Activated naive CD4-positive, alpha-beta T cell treated with anti-CD3 and anti-CD28 coated beads for 36 hours (primary cell): ENCODE measurements around the gene ATRIP. TPM values are rescaled to one million over a fixed set of nuclear protein-coding genes. Genes with fewer than 3 reads are reported as not detected.

ENCODE experiments used
- CTCF ChIA-PET: fragments of 350-600 bp; sonication (Branson Sonifier 250); formaldehyde crosslinking; loops from one replicate; lab custom pipeline; 2021; ENCODE audit warnings: antibody characterized with exemption; lab: Charles Lee
- DNase-seq: peaks from one replicate; pipeline ENCODE4 v3.0.0-alpha.2; 2020
- H3K27ac Mint-ChIP-seq: one replicate; pipeline ENCODE4 v1.8.0; 2021; ENCODE audit warnings: mild to moderate bottlenecking, mixed read lengths
- H3K27me3 Mint-ChIP-seq: one replicate; pipeline ENCODE4 v1.8.0; 2021; ENCODE audit warnings: low read depth, mixed read lengths
- H3K36me3 Mint-ChIP-seq: one replicate; pipeline ENCODE4 v1.8.0; 2021; ENCODE audit warnings: low read depth, mixed read lengths
- H3K4me1 Mint-ChIP-seq: one replicate; pipeline ENCODE4 v1.8.0; 2021; ENCODE audit warnings: low read depth, mixed read lengths
- H3K4me3 Mint-ChIP-seq: one replicate; pipeline ENCODE4 v1.8.0; 2021; ENCODE audit warnings: mild to moderate bottlenecking, moderate library complexity, mixed read lengths
- H3K9me3 Mint-ChIP-seq: one replicate; pipeline ENCODE4 v1.8.0; 2021; ENCODE audit warnings: mixed read lengths
- intact Hi-C: fragments of 100-400 bp; cut with micrococcal nuclease; formaldehyde crosslinking; loops from one replicate; pipeline ENCODE4 v1.15.1; 2023
- total RNA-seq, 2 experiments: library from RNA; stranded (reverse); gene quantifications; one replicate each; pipeline ENCODE4 v1.2.3, GENCODE V29; 2021

The ATRIP gene
- total RNA-seq, 2 experiments from 2014 or later = 8.9 to 10.0 TPM

GRCh38 chr3:48502728-48503168 is 56.2 kb downstream of the ATRIP start:
- peaks cover 47% of the 10 kb centered on the region for H3K4me1 Mint-ChIP-seq
- peaks cover 6% of the 10 kb centered on the region for H3K36me3 Mint-ChIP-seq
- peak overlapping the region; percentile 75 for H3K4me3 Mint-ChIP-seq
- intact Hi-C loops = no loop called here
- no peak overlapping the region for H3K27ac Mint-ChIP-seq
- no peaks in the 10 kb centered on the region for H3K27me3 Mint-ChIP-seq
- CTCF ChIA-PET = interaction anchor here (0.6 kb wide), 1 partner anchor 569 kb away, joined by 4 read pairs; no protein-coding TSS in a partner anchor
- peaks cover 2% of the 10 kb centered on the region for H3K9me3 Mint-ChIP-seq
- DNase-seq = no peak

DNA sequence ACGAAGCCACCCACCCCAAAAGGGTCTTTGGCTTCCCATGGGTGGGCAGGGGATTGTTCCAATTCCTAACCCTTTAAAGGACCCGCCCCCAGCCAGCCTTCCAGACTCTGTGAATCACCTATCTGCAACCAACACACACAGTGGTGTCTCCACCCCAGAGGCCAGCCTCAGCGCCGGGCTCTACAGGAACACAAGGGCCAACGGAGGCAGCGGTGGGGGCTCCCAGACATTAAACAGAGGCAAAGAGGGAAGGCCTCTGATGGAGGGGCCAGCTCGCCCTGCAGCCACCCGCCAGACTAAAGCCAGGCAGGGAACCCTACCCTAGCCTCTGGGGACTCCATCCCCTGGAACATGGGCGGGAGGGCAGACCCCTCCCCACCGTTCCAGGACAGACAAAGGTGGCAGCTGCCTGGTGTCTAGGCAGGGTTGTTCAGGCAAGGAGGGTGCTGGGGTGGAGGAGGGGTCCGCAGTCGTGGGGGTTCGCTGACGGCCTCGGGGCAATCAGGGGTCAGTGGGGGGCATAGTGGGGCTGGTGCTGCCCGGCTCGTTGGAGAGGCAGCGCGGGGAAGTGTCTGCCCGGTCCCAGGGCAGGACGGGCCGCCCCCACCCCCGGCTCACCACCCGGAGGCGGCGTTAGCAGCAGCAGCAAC is 57.0 kb downstream of the ATRIP start:
- Mint-ChIP-seq H3K36me3 (peaks cover 2% of the 10 kb centered on the region), H3K27ac (peak overlapping the region; percentile 66), H3K4me1 (peaks cover 50% of the 10 kb centered on the region), H3K27me3 (no peaks in the 10 kb centered on the region), H3K4me3 (peak overlapping the region; percentile 75), H3K9me3 (no peaks in the 10 kb centered on the region)
- peak; percentile 33 for DNase-seq
- CTCF ChIA-PET = interaction anchor here (0.5 to 2.5 kb wide), 3 partner anchors 67 to 570 kb away, joined by 3 to 11 read pairs (median 4); no protein-coding TSS in a partner anchor
- intact Hi-C loops = no loop called here

- intact Hi-C loops = no loop called here
Observed at GRCh38 chr3:48504051-48504946, 57.8 kb downstream of the ATRIP start, which contains the start of gene SHISA5. TSS of gene SHISA5 (minus strand) at chr3:48504174. CDS start at chr3:48504094, 80 bp downstream.

DNA sequence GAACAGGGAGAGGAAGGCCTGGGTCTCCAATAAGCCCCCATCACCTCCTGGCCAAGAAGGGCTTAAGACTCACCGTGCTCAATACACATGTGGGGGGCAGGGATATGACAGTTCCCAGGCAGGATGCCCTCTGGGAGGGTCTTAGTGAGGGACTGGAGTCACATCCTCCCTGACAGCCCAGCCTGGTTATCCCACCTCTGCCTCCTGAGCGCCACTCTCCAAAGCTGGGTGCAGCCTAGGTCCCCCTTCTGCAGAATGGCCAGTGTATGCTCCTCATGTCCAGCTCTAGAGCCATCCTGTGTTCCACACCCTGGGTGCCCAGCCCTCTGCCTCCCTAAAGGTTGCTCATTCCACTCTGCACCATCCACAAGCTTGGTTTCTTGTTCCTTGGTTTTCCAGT is 58.6 kb downstream of the ATRIP start:
- DNase-seq = no peak
- Mint-ChIP-seq H3K36me3 (no peaks in the 10 kb centered on the region), H3K9me3 (no peaks in the 10 kb centered on the region), H3K27me3 (no peaks in the 10 kb centered on the region), H3K4me1 (peaks cover 50% of the 10 kb centered on the region), H3K27ac (no peak overlapping the region), H3K4me3 (peak overlapping the region; percentile 75)
- CTCF ChIA-PET = interaction anchor here (1.5 to 2.5 kb wide), 2 partner anchors 11 to 69 kb away, joined by 3 to 11 read pairs; no protein-coding TSS in a partner anchor
- intact Hi-C loops = no loop called here

More at GRCh38 chr3:48504051-48504946, 57.8 kb downstream of the ATRIP start, which contains the start of gene SHISA5:
- peaks cover under 1% of the 10 kb centered on the region for H3K36me3 Mint-ChIP-seq
- DNase-seq = peak; percentile 67
- H3K4me1 Mint-ChIP-seq = peaks cover 50% of the 10 kb centered on the region
- CTCF ChIA-PET = interaction anchor here (1.5 to 2.5 kb wide), 2 partner anchors 12 to 68 kb away, joined by 3 to 11 read pairs; no protein-coding TSS in a partner anchor
- H3K27me3 Mint-ChIP-seq = no peaks in the 10 kb centered on the region
- H3K9me3 Mint-ChIP-seq = no peaks in the 10 kb centered on the region
- peak within 1 kb of the TSS; percentile 75 for H3K4me3 Mint-ChIP-seq
- peak within 1 kb of the TSS; percentile 66 for H3K27ac Mint-ChIP-seq

GRCh38 chr3:48505968-48506504 is 59.5 kb downstream of the ATRIP start:
- no peak for DNase-seq
- Mint-ChIP-seq H3K27ac (no peak overlapping the region), H3K9me3 (no peaks in the 10 kb centered on the region), H3K27me3 (no peaks in the 10 kb centered on the region), H3K36me3 (no peaks in the 10 kb centered on the region), H3K4me1 (peaks cover 52% of the 10 kb centered on the region), H3K4me3 (no peak overlapping the region)
- CTCF ChIA-PET = interaction anchor here (0.8 to 4.3 kb wide), 5 partner anchors 28 to 105 kb away, joined by 3 to 25 read pairs (median 5); no protein-coding TSS in a partner anchor
- intact Hi-C loops = loop anchor here (2.0 kb wide), 3 partner anchors 51 to 237 kb away; partner anchors contain the start of genes CCDC51, PFKFB4 and TMA7

DNA sequence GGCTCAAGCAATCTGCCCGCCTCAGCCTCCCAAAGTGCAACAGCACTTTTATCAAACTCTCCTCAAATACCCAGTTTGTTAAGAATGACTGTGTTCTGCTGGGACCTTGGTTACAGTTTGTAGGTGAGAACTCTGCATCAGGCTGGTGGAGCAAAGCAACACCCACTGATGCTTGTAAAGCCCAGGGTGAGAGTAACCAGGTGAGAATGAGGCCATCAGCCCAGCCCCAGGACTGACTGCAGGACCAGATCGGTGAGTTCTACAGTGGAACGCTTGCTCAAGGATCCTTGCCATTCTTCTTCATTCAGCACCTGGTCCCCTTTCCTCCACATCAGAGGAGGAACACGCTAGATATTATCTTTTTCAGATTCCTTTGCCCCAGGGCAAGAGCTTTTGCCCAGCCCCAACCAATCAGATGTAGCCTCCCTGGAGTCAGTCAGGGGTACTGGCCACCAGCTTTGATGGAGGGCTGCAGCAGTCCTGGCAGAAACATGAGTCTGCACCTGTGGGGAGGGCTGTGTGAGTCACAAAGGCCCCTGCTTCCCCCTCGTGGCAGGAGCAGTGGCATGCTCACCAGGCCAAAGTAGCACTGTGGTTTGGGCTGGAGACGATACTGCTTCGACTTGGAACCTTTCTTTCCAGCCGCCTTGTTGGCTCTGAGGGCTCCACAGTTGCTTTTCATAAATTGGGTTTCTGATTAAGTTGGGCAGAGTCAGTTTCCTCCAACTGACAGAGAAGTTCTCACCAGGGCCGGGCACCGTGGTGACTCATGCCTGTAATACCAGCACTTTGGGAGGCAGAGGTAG is 60.9 kb downstream of the ATRIP start:
- H3K27me3 Mint-ChIP-seq = no peaks in the 10 kb centered on the region
- H3K27ac Mint-ChIP-seq = peak overlapping the region; percentile 66
- intact Hi-C loops = loop anchor here (1.0 to 2.0 kb wide), 8 partner anchors 8 to 239 kb away; partner anchors contain the start of genes CCDC51, PFKFB4 and TMA7

DNA sequence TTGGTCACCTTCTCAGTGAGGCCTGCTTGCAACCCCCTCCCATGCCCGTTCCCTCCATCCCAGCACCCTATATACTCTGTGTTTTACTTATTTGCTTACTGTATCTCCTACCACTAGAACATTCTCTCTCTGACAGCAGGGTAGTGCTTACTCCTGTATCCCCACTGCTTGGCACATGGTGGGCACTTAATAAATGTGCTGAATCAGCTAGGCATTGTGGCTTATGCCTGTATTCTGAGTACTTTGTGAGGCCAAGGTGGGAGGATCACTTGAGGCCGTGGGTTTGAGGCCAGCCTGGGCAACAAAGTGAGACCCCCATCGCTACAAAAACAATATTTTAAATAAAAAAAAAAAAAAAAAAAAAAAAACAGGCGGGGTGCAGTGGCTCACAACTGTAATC is 65.0 kb downstream of the ATRIP start:
- Mint-ChIP-seq H3K27ac (no peak overlapping the region), H3K9me3 (no peaks in the 10 kb centered on the region), H3K4me1 (peaks cover 50% of the 10 kb centered on the region), H3K27me3 (no peaks in the 10 kb centered on the region), H3K36me3 (no peaks in the 10 kb centered on the region), H3K4me3 (no peak overlapping the region)
- intact Hi-C loops = no loop called here
- CTCF ChIA-PET = interaction anchor here (0.6 to 4.6 kb wide), 3 partner anchors 75 to 257 kb away, joined by 4 to 17 read pairs (median 4); no protein-coding TSS in a partner anchor
- no peak for DNase-seq

More for the DNA sequence above, 60.9 kb downstream of the ATRIP start:
- no peaks in the 10 kb centered on the region for H3K36me3 Mint-ChIP-seq
- no peaks in the 10 kb centered on the region for H3K9me3 Mint-ChIP-seq
- H3K4me3 Mint-ChIP-seq = peak overlapping the region; percentile 32
- peak; percentile 82 for DNase-seq
- H3K4me1 Mint-ChIP-seq = peaks cover 47% of the 10 kb centered on the region
- CTCF ChIA-PET = interaction anchor here (0.7 to 4.6 kb wide), 13 partner anchors 15 to 107 kb away, joined by 3 to 25 read pairs (median 4); no protein-coding TSS in a partner anchor

DNA sequence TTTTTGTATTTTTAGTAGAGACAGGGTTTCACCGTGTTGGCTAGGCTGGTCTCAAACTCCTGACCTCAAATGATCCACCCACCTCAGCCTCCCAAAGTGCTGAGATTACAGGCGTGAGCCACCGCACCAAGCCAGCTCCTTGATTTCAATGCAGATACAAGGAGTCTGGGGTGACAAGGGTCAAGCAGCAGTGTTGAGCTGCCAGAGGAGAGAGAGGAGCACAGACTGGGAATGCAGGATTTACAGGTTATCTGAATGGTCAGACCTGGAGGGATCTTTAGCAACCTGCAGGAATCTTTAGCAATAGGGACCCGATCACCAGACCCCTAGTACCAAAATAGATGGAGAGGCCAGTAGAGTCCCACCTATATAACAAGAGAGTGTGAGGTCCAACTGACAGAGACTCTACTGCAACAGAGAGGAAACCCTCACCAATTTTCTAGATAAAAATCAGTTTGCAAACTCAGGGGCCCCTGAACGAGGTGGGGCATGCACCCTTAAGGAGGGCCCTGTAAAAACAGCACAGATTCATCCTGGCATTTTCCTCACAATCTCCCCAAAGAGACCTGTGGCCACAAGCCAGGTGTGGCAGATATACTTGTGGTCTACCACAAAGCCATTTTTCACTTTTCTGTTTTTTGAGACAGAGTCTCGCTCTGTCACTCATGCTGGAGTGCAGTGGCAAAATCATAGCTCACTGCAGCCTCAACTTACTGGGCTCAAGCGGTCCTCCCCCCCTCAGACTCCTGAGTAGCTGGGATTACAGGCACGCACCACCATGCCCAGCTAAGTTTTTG is 68.1 kb downstream of the ATRIP start:
- H3K36me3 Mint-ChIP-seq = no peaks in the 10 kb centered on the region
- H3K9me3 Mint-ChIP-seq = no peaks in the 10 kb centered on the region
- H3K27ac Mint-ChIP-seq = no peak overlapping the region
- H3K4me3 Mint-ChIP-seq = no peak overlapping the region
- intact Hi-C loops = loop anchor here (1.0 kb wide), 1 partner anchor 7 kb away; no protein-coding TSS in a partner anchor
- H3K4me1 Mint-ChIP-seq = peaks cover 65% of the 10 kb centered on the region
- no peaks in the 10 kb centered on the region for H3K27me3 Mint-ChIP-seq
- CTCF ChIA-PET = interaction anchor here (0.7 to 1.5 kb wide), 3 partner anchors 26 to 113 kb away, joined by 3 to 7 read pairs (median 5); no protein-coding TSS in a partner anchor
- peak; percentile 35 for DNase-seq
